GM12864 (cell line): Measurements from ENCODE around the gene CTNNA3.
A peak's percentile ranks its signal among the peaks of the same experiment; 100 is the strongest.
"Not testable (repeated sequence)": the region's sequence is repeated elsewhere in the genome, so short reads cannot be mapped to it uniquely, and the experiment has no call there.

Source experiments
- DNase-seq: peaks from one replicate; pipeline ENCODE4 v3.0.0-alpha.2; 2011; ENCODE audit warnings: low read depth
- H3K4me3 ChIP-seq: 2 replicates; pipeline ENCODE4 v1.5.1; 2011; ENCODE audit warnings: mild to moderate bottlenecking, low read depth, low read length, control low read depth
- CTCF ChIP-seq: IDR thresholded peaks from 2 replicates; pipeline ENCODE4 v1.5.1; 2011; ENCODE audit warnings: low read depth, mild to moderate bottlenecking, moderate library complexity, low read length, control low read depth, inconsistent platforms; ENCODE audit errors: missing control alignments

Gene CTNNA3

GRCh38 chr10:67549390-67549789, 146.6 kb downstream of the CTNNA3 start:
- no peak for DNase-seq
- no peak overlapping the region for H3K4me3 ChIP-seq
- TF ChIP-seq CTCF: no peak

GRCh38 chr10:67541411-67541810, 154.6 kb downstream of the CTNNA3 start:
- H3K4me3 ChIP-seq: no peak overlapping the region
- TF ChIP-seq CTCF: no peak
- DNase-seq: no peak

GRCh38 chr10:67539312-67539711, 156.7 kb downstream of the CTNNA3 start:
- DNase-seq: no peak
- no peak overlapping the region for H3K4me3 ChIP-seq
- TF ChIP-seq CTCF: no peak

GRCh38 chr10:67537906-67538305, 158.1 kb downstream of the CTNNA3 start:
- TF ChIP-seq CTCF: no peak
- H3K4me3 ChIP-seq: no peak overlapping the region
- DNase-seq: no peak

GRCh38 chr10:67533376-67533775, 162.6 kb downstream of the CTNNA3 start:
- TF ChIP-seq CTCF: no peak
- H3K4me3 ChIP-seq: no peak overlapping the region
- no peak for DNase-seq

- peak; percentile 32 for TF ChIP-seq CTCF
- not testable (repeated sequence) for H3K4me3 ChIP-seq, DNase-seq
These were observed 165.0 kb downstream of the CTNNA3 start for GRCh38 chr10:67530990-67531389.

- no peak for DNase-seq
- no peak for TF ChIP-seq CTCF
- no peak overlapping the region for H3K4me3 ChIP-seq
These were observed 168.6 kb downstream of the CTNNA3 start for GRCh38 chr10:67527351-67527750.
